HG02610 (cell line): ENCODE measurements around the gene CDC14A.

ENCODE experiments used
- ATAC-seq: cut with Tn5 transposase; IDR thresholded peaks from one replicate; pipeline ENCODE4 v1.9.1; 2021; ENCODE audit warnings: mild to moderate bottlenecking, moderate library complexity; ENCODE audit not compliant: unreplicated experiment

Gene CDC14A

GRCh38 chr1:100482167-100482566 is 129.9 kb downstream of the CDC14A start:
- ATAC-seq, result no peak

- ATAC-seq, result no peak
Observed at GRCh38 chr1:100482748-100483147, 130.4 kb downstream of the CDC14A start.

GRCh38 chr1:100483230-100483629 is 130.9 kb downstream of the CDC14A start:
- ATAC-seq, result no peak

GRCh38 chr1:100485855-100486258 is 133.6 kb downstream of the CDC14A start:
- ATAC-seq, result no peak

GRCh38 chr1:100494393-100495084 is 142.2 kb downstream of the CDC14A start:
- no peak for ATAC-seq

- ATAC-seq, result no peak
Observed at GRCh38 chr1:100496896-100497295, 144.6 kb downstream of the CDC14A start.

GRCh38 chr1:100497796-100498195 is 145.5 kb downstream of the CDC14A start:
- no peak for ATAC-seq

- no peak for ATAC-seq
Observed at GRCh38 chr1:100499194-100499811, 147.0 kb downstream of the CDC14A start.

- ATAC-seq, result no peak
Observed at GRCh38 chr1:100502052-100502792, 149.9 kb downstream of the CDC14A start.

GRCh38 chr1:100506217-100506616 is 153.9 kb downstream of the CDC14A start:
- ATAC-seq, result no peak

- no peak for ATAC-seq
Observed at GRCh38 chr1:100510451-100510850, 158.1 kb downstream of the CDC14A start.

GRCh38 chr1:100511058-100511457 is 158.8 kb downstream of the CDC14A start:
- ATAC-seq, result no peak

- no peak for ATAC-seq
Observed at GRCh38 chr1:100511773-100512172, 159.5 kb downstream of the CDC14A start.

- ATAC-seq, result no peak
Observed at GRCh38 chr1:100512803-100513352, 160.6 kb downstream of the CDC14A start.

GRCh38 chr1:100516857-100517256 is 164.6 kb downstream of the CDC14A start:
- no peak for ATAC-seq

- no peak for ATAC-seq
Observed at GRCh38 chr1:100517515-100517914, 165.2 kb downstream of the CDC14A start.

- no peak for ATAC-seq
Observed at GRCh38 chr1:100518023-100518422, 165.7 kb downstream of the CDC14A start.

GRCh38 chr1:100523038-100523652 is 170.8 kb downstream of the CDC14A start:
- ATAC-seq, result peak; percentile 89

GRCh38 chr1:100524355-100524754 is 172.0 kb downstream of the CDC14A start:
- no peak for ATAC-seq

- ATAC-seq, result no peak
Observed at GRCh38 chr1:100526894-100527293, 174.6 kb downstream of the CDC14A start.

- no peak for ATAC-seq
Observed at GRCh38 chr1:100528871-100529270, 176.6 kb downstream of the CDC14A start.
